OCI-LY1 (cell line): Measurements from ENCODE around the gene SPRY4.

ENCODE experiments used
- H2AFZ ChIP-seq: fragments of 200-600 bp; sonication (generic), shearing (Covaris generic); 2 replicates; pipeline ENCODE4 v1.6.0; 2014; ENCODE audit warnings: antibody characterized with exemption, mild to moderate bottlenecking, low read length
- H3F3A ChIP-seq: fragments of 200-600 bp; sonication (generic), shearing (Covaris generic); 2 replicates; pipeline ENCODE4 v1.6.0; 2014; ENCODE audit warnings: mild to moderate bottlenecking, antibody characterized with exemption, low read length, moderate library complexity; ENCODE audit not compliant: insufficient read depth
- H3K27ac ChIP-seq: fragments of 200-600 bp; sonication (generic); 2 replicates; pipeline ENCODE4 v1.5.1; 2014; ENCODE audit warnings: low read length, mixed run types, mild to moderate bottlenecking, low read depth; ENCODE audit not compliant: poor library complexity, severe bottlenecking
- H3K27me3 ChIP-seq: fragments of 200-600 bp; sonication (generic); 2 replicates; pipeline ENCODE4 v1.6.0; 2014; ENCODE audit warnings: antibody characterized with exemption, mild to moderate bottlenecking, low read length, moderate library complexity; ENCODE audit not compliant: insufficient read depth
- H3K36me3 ChIP-seq: fragments of 200-600 bp; sonication (generic); 2 replicates; pipeline ENCODE4 v1.6.1; 2014; ENCODE audit warnings: mild to moderate bottlenecking, antibody characterized with exemption, low read length, moderate library complexity, mixed read lengths; ENCODE audit not compliant: insufficient read depth
- H3K4me1 ChIP-seq: fragments of 200-600 bp; sonication (generic); 2 replicates; pipeline ENCODE4 v1.5.1; 2014; ENCODE audit warnings: mild to moderate bottlenecking, low read length, moderate library complexity; ENCODE audit not compliant: insufficient read depth, severe bottlenecking
- H3K4me2 ChIP-seq: fragments of 200-600 bp; sonication (generic), shearing (Covaris generic); 2 replicates; pipeline ENCODE4 v1.6.1; 2014; ENCODE audit warnings: low read length
- H3K4me3 ChIP-seq: fragments of 200-600 bp; sonication (generic); 2 replicates; pipeline ENCODE4 v1.5.1; 2014; ENCODE audit warnings: low read length, low read depth, mild to moderate bottlenecking, mixed read lengths; ENCODE audit not compliant: poor library complexity, severe bottlenecking
- H3K79me2 ChIP-seq: fragments of 200-600 bp; shearing (Covaris generic); 2 replicates; pipeline ENCODE4 v1.6.1; 2016; ENCODE audit warnings: mixed run types, low read length, mixed read lengths; ENCODE audit not compliant: insufficient read depth
- H3K9ac ChIP-seq: fragments of 200-600 bp; sonication (generic), shearing (Covaris generic); 2 replicates; pipeline ENCODE4 v1.6.1; 2014; ENCODE audit warnings: mild to moderate bottlenecking, low read length, mixed read lengths
- H3K9me2 ChIP-seq: fragments of 200-600 bp; sonication (generic), shearing (Covaris generic); 2 replicates; pipeline ENCODE4 v1.6.1; 2014; ENCODE audit warnings: low read depth, mild to moderate bottlenecking, low read length, mixed read lengths
- H3K9me3 ChIP-seq: fragments of 200-600 bp; shearing (Covaris generic); 2 replicates; pipeline ENCODE4 v1.6.1; 2014; ENCODE audit warnings: low read length, mixed read lengths
- H4K20me1 ChIP-seq: fragments of 200-600 bp; sonication (generic), shearing (Covaris generic); 2 replicates; pipeline ENCODE4 v1.6.0; 2016; ENCODE audit warnings: mild to moderate bottlenecking, low read length; ENCODE audit not compliant: insufficient read depth
- EZH2 ChIP-seq: fragments of 200-600 bp; sonication (generic), shearing (Covaris generic); IDR thresholded peaks from 2 replicates; pipeline ENCODE4 v1.8.0; 2017; ENCODE audit warnings: borderline replicate concordance, mixed run types, mild to moderate bottlenecking, antibody characterized with exemption, low read length, moderate library complexity, mixed read lengths
- TF ChIP-seq, protein P1 (sequence below): fragments of 200-600 bp; sonication (generic), shearing (Covaris generic); IDR thresholded peaks from 2 replicates; pipeline ENCODE4 v1.5.1; 2017; ENCODE audit warnings: mild to moderate bottlenecking, antibody characterized with exemption, low read length, moderate library complexity, mixed read lengths

The SPRY4 gene

DNA sequence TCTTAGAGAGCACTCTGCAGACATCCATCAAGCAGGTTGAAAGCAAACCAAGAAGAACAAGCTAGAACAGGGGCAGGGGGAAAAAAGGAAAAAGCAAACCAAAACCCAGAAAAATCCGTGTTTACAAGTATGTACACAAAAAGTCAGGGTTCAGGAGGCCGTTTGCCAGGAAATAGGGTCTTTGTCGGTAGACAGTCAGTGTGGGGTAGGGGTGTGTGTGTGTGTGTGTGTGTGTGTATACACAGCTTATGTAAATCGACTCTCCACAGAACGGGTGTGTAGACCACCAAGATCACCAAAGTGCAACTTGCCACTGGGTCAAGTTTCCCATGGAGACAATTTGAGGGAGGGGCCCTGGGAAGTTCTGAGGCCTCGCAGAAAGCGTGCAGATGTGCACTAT is 13.1 kb downstream of the SPRY4 start:
- Histone ChIP-seq H3K79me2 (no peaks in the 10 kb centered on the region), H3K4me1 (no peaks in the 10 kb centered on the region), H4K20me1 (no peaks in the 10 kb centered on the region), H2AFZ (no peak overlapping the region), H3K4me2 (no peak overlapping the region), H3K4me3 (no peak overlapping the region), H3K27me3 (0 out of 2 replicates have a peak, but pooled peaks cover 8% of the 10 kb centered on the region), H3F3A (no peaks in the 10 kb centered on the region), H3K9me3 (no peaks in the 10 kb centered on the region), H3K36me3 (no peaks in the 10 kb centered on the region), H3K27ac (no peak overlapping the region), H3K9me2 (no peaks in the 10 kb centered on the region), H3K9ac (no peak overlapping the region)
- TF ChIP-seq, protein P1, sequence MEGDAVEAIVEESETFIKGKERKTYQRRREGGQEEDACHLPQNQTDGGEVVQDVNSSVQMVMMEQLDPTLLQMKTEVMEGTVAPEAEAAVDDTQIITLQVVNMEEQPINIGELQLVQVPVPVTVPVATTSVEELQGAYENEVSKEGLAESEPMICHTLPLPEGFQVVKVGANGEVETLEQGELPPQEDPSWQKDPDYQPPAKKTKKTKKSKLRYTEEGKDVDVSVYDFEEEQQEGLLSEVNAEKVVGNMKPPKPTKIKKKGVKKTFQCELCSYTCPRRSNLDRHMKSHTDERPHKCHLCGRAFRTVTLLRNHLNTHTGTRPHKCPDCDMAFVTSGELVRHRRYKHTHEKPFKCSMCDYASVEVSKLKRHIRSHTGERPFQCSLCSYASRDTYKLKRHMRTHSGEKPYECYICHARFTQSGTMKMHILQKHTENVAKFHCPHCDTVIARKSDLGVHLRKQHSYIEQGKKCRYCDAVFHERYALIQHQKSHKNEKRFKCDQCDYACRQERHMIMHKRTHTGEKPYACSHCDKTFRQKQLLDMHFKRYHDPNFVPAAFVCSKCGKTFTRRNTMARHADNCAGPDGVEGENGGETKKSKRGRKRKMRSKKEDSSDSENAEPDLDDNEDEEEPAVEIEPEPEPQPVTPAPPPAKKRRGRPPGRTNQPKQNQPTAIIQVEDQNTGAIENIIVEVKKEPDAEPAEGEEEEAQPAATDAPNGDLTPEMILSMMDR: no peak
- no peak for TF ChIP-seq EZH2

DNA sequence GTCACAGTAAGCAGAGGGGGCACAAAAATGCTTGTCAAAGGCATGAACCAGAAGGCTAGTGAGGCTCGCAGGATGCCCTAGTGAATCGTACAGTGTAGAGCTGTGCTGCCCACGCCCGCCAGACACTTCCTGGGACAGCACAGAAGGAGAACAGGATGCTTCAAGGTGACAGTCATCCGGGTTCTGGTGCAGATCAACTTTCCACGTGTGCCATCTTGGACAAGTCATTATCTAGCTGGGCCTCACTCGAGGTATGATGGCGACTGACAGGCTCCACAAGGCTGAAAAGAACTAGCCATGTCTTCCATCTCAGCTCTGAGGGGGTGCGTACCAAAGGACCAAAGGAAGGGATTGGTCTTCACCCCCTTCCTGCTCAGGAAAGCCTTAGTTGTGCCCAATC is 14.0 kb downstream of the SPRY4 start:
- no peak overlapping the region for H3K9ac ChIP-seq
- TF ChIP-seq EZH2: no peak
- TF ChIP-seq, protein P1: no peak
- no peak overlapping the region for H3K27ac ChIP-seq
- H3K4me2 ChIP-seq: no peak overlapping the region
- H2AFZ ChIP-seq: no peak overlapping the region
- H3K4me3 ChIP-seq: no peak overlapping the region
- no peaks in the 10 kb centered on the region for H3K9me3 ChIP-seq
- no peaks in the 10 kb centered on the region for H3K4me1 ChIP-seq
- no peaks in the 10 kb centered on the region for H3F3A ChIP-seq
- H3K79me2 ChIP-seq: no peaks in the 10 kb centered on the region
- H3K27me3 ChIP-seq: 0 out of 2 replicates have a peak, but pooled peaks cover 8% of the 10 kb centered on the region
- H3K9me2 ChIP-seq: no peaks in the 10 kb centered on the region
- no peaks in the 10 kb centered on the region for H3K36me3 ChIP-seq
- no peaks in the 10 kb centered on the region for H4K20me1 ChIP-seq

DNA sequence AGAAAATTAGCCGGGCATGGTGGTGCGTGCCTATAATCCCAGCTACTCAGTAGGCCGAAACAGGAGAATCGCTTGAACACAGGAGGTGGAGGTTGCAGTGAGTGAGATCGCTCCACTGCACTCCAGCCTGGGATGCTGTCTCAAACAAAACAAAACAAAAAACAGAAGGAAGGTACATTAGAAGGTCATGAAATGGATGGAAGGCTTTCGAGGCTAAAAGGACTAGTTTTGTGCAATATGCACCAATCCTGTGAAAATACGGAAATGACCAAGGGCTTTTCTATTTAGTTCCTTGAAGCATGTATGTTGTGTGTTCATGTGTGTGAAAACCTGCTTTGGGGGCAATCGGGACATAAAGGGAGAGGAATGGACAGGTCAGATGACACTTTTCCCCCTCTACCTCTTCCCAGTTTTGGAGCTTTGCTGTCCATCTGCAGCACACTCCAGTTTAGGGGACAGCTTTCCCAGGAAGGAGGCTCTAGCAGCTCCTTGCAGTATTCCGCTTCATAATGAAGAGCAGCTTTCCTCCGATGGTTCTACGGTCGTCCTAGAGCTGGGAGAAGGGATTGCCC is 15.0 kb downstream of the SPRY4 start:
- no peak for TF ChIP-seq EZH2
- TF ChIP-seq, protein P1: no peak
- H3K9ac ChIP-seq: no peak overlapping the region
- H3K27ac ChIP-seq: no peak overlapping the region
- 0 out of 2 replicates have a peak, but pooled peaks cover 5% of the 10 kb centered on the region for H3K27me3 ChIP-seq
- no peak overlapping the region for H3K4me3 ChIP-seq
- no peaks in the 10 kb centered on the region for H3K79me2 ChIP-seq
- H4K20me1 ChIP-seq: no peaks in the 10 kb centered on the region
- no peaks in the 10 kb centered on the region for H3K9me3 ChIP-seq
- no peaks in the 10 kb centered on the region for H3K36me3 ChIP-seq
- H3K4me2 ChIP-seq: no peak overlapping the region
- no peaks in the 10 kb centered on the region for H3K4me1 ChIP-seq
- H3F3A ChIP-seq: no peaks in the 10 kb centered on the region
- no peak overlapping the region for H2AFZ ChIP-seq
- H3K9me2 ChIP-seq: no peaks in the 10 kb centered on the region
